WI38 (cell line): ENCODE measurements around the gene ACTR6.
A peak's percentile ranks its signal among the peaks of the same experiment; 100 is the strongest.
"Not testable (repeated sequence)": the region's sequence is repeated elsewhere in the genome, so short reads cannot be mapped to it uniquely, and the experiment has no call there.

Experiments used
- H3K4me3 ChIP-seq: 2 replicates; pipeline ENCODE4 v1.5.1; 2011; ENCODE audit warnings: low read depth, mild to moderate bottlenecking, control low read depth, low read length
- CTCF ChIP-seq: IDR thresholded peaks from 2 replicates; pipeline ENCODE4 v1.5.1; 2012; ENCODE audit warnings: low read depth, mild to moderate bottlenecking, control low read depth, low read length

Gene ACTR6

GRCh38 chr12:100258127-100258526 is 57.5 kb downstream of the ACTR6 start:
- TF ChIP-seq CTCF: no peak
- H3K4me3 ChIP-seq: no peak overlapping the region

GRCh38 chr12:100263131-100263530 is 62.5 kb downstream of the ACTR6 start:
- TF ChIP-seq CTCF: no peak
- H3K4me3 ChIP-seq: no peak overlapping the region

GRCh38 chr12:100265107-100265506 is 64.5 kb downstream of the ACTR6 start:
- not testable (repeated sequence) for H3K4me3 ChIP-seq

GRCh38 chr12:100265732-100266584 is 65.3 kb downstream of the ACTR6 start:
- H3K4me3 ChIP-seq: peak overlapping the region; percentile 77
- no peak for TF ChIP-seq CTCF

- H3K4me3 ChIP-seq: peak overlapping the region; percentile 77
- TF ChIP-seq CTCF: no peak
These were observed 65.9 kb downstream of the ACTR6 start for GRCh38 chr12:100266585-100266834.

- peak within 1 kb of the TSS; percentile 77 for H3K4me3 ChIP-seq
- no peak for TF ChIP-seq CTCF
These were observed 66.4 kb downstream of the ACTR6 start, which contains the start of the genes DEPDC4 and SCYL2 for GRCh38 chr12:100266835-100267602. Gene DEPDC4 (minus strand): TSS chr12:100267079. CDS start chr12:100267076, 3 bp downstream. Gene SCYL2 (plus strand): TSS chr12:100267177. CDS start chr12:100282971, 15,794 bp downstream.

- H3K4me3 ChIP-seq: peak overlapping the region; percentile 77
- no peak for TF ChIP-seq CTCF
These were observed 67.1 kb downstream of the ACTR6 start for GRCh38 chr12:100267603-100268281.
